Stomach (tissue), 4 donors: ENCODE measurements around the gene GGT6.

Experiments
- CTCF ChIP-seq, 7 experiments: fragments of 450-650 bp in 4 of 7; fragments of 200-600 bp in 3 of 7; sonication (generic) in 3 of 7; IDR thresholded peaks; one replicate each; pipeline ENCODE4 v1.5.1; 2016 to 2019; ENCODE audit warnings: antibody characterized with exemption in 7 of 7, control low read depth in 2 of 7, mild to moderate bottlenecking in 1 of 7
- EP300 ChIP-seq: sonication (generic); formaldehyde crosslinking; IDR thresholded peaks from one replicate; pipeline ENCODE4 v1.6.1; 2017; ENCODE audit warnings: antibody characterized with exemption
- POLR2A ChIP-seq, 4 donors: fragments of 450-650 bp; IDR thresholded peaks; one replicate each; pipeline ENCODE4 v1.6.1; 2016; ENCODE audit warnings: antibody characterized with exemption in 4 of 4, control low read depth in 2 of 4, mild to moderate bottlenecking in 1 of 4, moderate library complexity in 1 of 4
- POLR2AphosphoS5 ChIP-seq, 3 donors: sonication (generic); formaldehyde crosslinking; IDR thresholded peaks; one replicate each; pipeline ENCODE4 v1.6.1; 2016; ENCODE audit warnings: antibody characterized with exemption in 3 of 3

GRCh38 chr17:4507361-4508111 lies 52.8 kb downstream of the GGT6 start:
- no peak for TF ChIP-seq POLR2A (IDR thresholded peaks at IDR 0.05)
- no peak for TF ChIP-seq CTCF (IDR thresholded peaks at IDR 0.05)
- TF ChIP-seq EP300 = no peak
- no peak for TF ChIP-seq POLR2AphosphoS5 (IDR thresholded peaks at IDR 0.05)
